Fibroblast of lung (primary cell): ENCODE measurements around the gene GALNT17. TPM values are rescaled to one million over a fixed set of nuclear protein-coding genes. Genes with fewer than 3 reads are reported as not detected.

ENCODE experiments used
- DNase-seq, 2 donors: peaks; one replicate each; pipeline versions ENCODE4 v3.0.0 to v3.0.0-alpha.2; 2010; ENCODE audit warnings: low read depth in 2 of 2
- H2AFZ ChIP-seq: 2 replicates; pipeline ENCODE4 v1.5.1; 2012; ENCODE audit warnings: low read length, control low read depth, inconsistent platforms
- H3K27ac ChIP-seq: 2 replicates; pipeline ENCODE4 v1.5.1; 2011; ENCODE audit warnings: low read length, control low read depth; ENCODE audit not compliant: insufficient read depth
- H3K27me3 ChIP-seq: 2 replicates; pipeline ENCODE4 v1.5.1; 2011; ENCODE audit warnings: mild to moderate bottlenecking, low read length; ENCODE audit not compliant: control insufficient read depth, insufficient read depth
- H3K36me3 ChIP-seq: 2 replicates; pipeline ENCODE4 v1.5.1; 2011; ENCODE audit warnings: low read length; ENCODE audit not compliant: control insufficient read depth, insufficient read depth
- H3K4me1 ChIP-seq: 2 replicates; pipeline ENCODE4 v1.5.1; 2011; ENCODE audit warnings: low read length; ENCODE audit not compliant: control insufficient read depth, insufficient read depth; ENCODE audit errors: extremely low read depth
- H3K4me2 ChIP-seq: 2 replicates; pipeline ENCODE4 v1.5.1; 2011; ENCODE audit warnings: low read length, control low read depth; ENCODE audit not compliant: insufficient read depth; ENCODE audit errors: extremely low read depth
- H3K4me3 ChIP-seq, 4 experiments: fragments of 200-600 bp in 1 of 4; sonication (generic) in 1 of 4; replicated peaks in 1 of 4; 2 replicates each; pipeline ENCODE4 v1.5.1; 2011 to 2016; ENCODE audit warnings: low read length in 4 of 4, low read depth in 3 of 4, mild to moderate bottlenecking in 3 of 4, control low read depth in 2 of 4, inconsistent platforms in 1 of 4, mixed read lengths in 1 of 4; ENCODE audit not compliant: insufficient read depth in 1 of 4; ENCODE audit errors: control extremely low read depth in 1 of 4
- H3K79me2 ChIP-seq: 2 replicates; pipeline ENCODE4 v1.5.1; 2012; ENCODE audit warnings: mild to moderate bottlenecking, low read length, inconsistent platforms; ENCODE audit not compliant: control insufficient read depth, insufficient read depth
- H3K9ac ChIP-seq: 2 replicates; pipeline ENCODE4 v1.5.1; 2011; ENCODE audit warnings: mild to moderate bottlenecking, low read length, control low read depth; ENCODE audit not compliant: insufficient read depth
- H3K9me3 ChIP-seq: 2 replicates; pipeline ENCODE4 v1.5.1; 2012; ENCODE audit warnings: low read depth, low read length; ENCODE audit not compliant: control insufficient read depth, insufficient read depth
- H4K20me1 ChIP-seq: 2 replicates; pipeline ENCODE4 v1.5.1; 2011; ENCODE audit warnings: low read length; ENCODE audit not compliant: control insufficient read depth, insufficient read depth; ENCODE audit errors: extremely low read depth
- CTCF ChIP-seq, 2 donors: IDR thresholded peaks in 1 of 2; conservative IDR thresholded peaks in 1 of 2; 1 replicate in 1 of 2; 2 replicates in 1 of 2; pipeline ENCODE4 v1.5.1; 2011 to 2012; ENCODE audit warnings: low read length in 2 of 2, control low read depth in 1 of 2, inconsistent platforms in 1 of 2, low read depth in 1 of 2, mild to moderate bottlenecking in 1 of 2
- EZH2 ChIP-seq: IDR thresholded peaks from 2 replicates; pipeline ENCODE4 v1.5.1; 2012; ENCODE audit warnings: low read length, control low read depth, mild to moderate bottlenecking; ENCODE audit errors: missing control alignments
- polyA plus RNA-seq, 2 donors: library from polyadenylated mRNA; depleted of rRNA in 1 of 2; stranded (reverse) in 1 of 2; unstranded in 1 of 2; fragments of >200 nt; gene quantifications; 2 replicates each; pipeline ENCODE4 v1.2.1, GENCODE V29; 2011 to 2012; ENCODE audit warnings: missing spikeins in 1 of 2
- total RNA-seq: library from RNA; depleted of rRNA; stranded (reverse); fragments of >200 nt; gene quantifications from 2 replicates; pipeline ENCODE4 v1.2.1, GENCODE V29; 2014

The GALNT17 gene
- total and polyA plus RNA-seq, 2 donors (not counting 1 experiment from before 2014, with no cell fraction given): under 0.01 TPM; not detected in 1

- no peaks in the 10 kb centered on the region for H3K27me3 ChIP-seq
- H3K9ac ChIP-seq: no peak overlapping the region
- TF ChIP-seq EZH2: no peak
- no peak for TF ChIP-seq CTCF (conservative IDR thresholded peaks at IDR 0.05 in 1 of 2, IDR thresholded peaks at IDR 0.05 in 1 of 2; ENCODE audit: low read depth in 1 of 2, low read length in 2 of 2)
- no peak overlapping the region for H3K4me3 ChIP-seq
- no peaks in the 10 kb centered on the region for H3K9me3 ChIP-seq
- no peak for DNase-seq
- no peak overlapping the region for H3K4me2 ChIP-seq
- H3K79me2 ChIP-seq: no peaks in the 10 kb centered on the region
- no peak overlapping the region for H2AFZ ChIP-seq
- H3K4me1 ChIP-seq: no peaks in the 10 kb centered on the region
- H3K36me3 ChIP-seq: no peaks in the 10 kb centered on the region
- H3K27ac ChIP-seq: no peak overlapping the region
- H4K20me1 ChIP-seq: no peaks in the 10 kb centered on the region
These were observed 258.0 kb downstream of the GALNT17 start for GRCh38 chr7:71389976-71390375.

GRCh38 chr7:71393661-71394060 is 261.7 kb downstream of the GALNT17 start:
- TF ChIP-seq CTCF (conservative IDR thresholded peaks at IDR 0.05 in 1 of 2, IDR thresholded peaks at IDR 0.05 in 1 of 2; ENCODE audit: low read depth in 1 of 2, low read length in 2 of 2): no peak
- TF ChIP-seq EZH2: no peak
- H3K9me3 ChIP-seq: no peaks in the 10 kb centered on the region
- H3K36me3 ChIP-seq: no peaks in the 10 kb centered on the region
- no peak overlapping the region for H3K4me2 ChIP-seq
- H3K27me3 ChIP-seq: no peaks in the 10 kb centered on the region
- no peaks in the 10 kb centered on the region for H4K20me1 ChIP-seq
- H3K27ac ChIP-seq: no peak overlapping the region
- H2AFZ ChIP-seq: no peak overlapping the region
- H3K79me2 ChIP-seq: no peaks in the 10 kb centered on the region
- no peak overlapping the region for H3K4me3 ChIP-seq
- no peaks in the 10 kb centered on the region for H3K4me1 ChIP-seq
- no peak overlapping the region for H3K9ac ChIP-seq
- DNase-seq: no peak

- H3K4me3 ChIP-seq: no peak overlapping the region
- no peaks in the 10 kb centered on the region for H3K79me2 ChIP-seq
These were observed 270.7 kb downstream of the GALNT17 start for GRCh38 chr7:71402684-71403083.

More at GRCh38 chr7:71402684-71403083, 270.7 kb downstream of the GALNT17 start:
- H2AFZ ChIP-seq: no peak overlapping the region
- no peak for DNase-seq
- no peak overlapping the region for H3K9ac ChIP-seq
- TF ChIP-seq EZH2 (no peak), CTCF (conservative IDR thresholded peaks at IDR 0.05 in 1 of 2, IDR thresholded peaks at IDR 0.05 in 1 of 2; ENCODE audit: low read depth in 1 of 2, low read length in 2 of 2) (no peak)
- H3K27me3 ChIP-seq: no peaks in the 10 kb centered on the region
- H3K36me3 ChIP-seq: no peaks in the 10 kb centered on the region
- no peak overlapping the region for H3K4me2 ChIP-seq
- no peak overlapping the region for H3K27ac ChIP-seq
- no peaks in the 10 kb centered on the region for H3K9me3 ChIP-seq
- H3K4me1 ChIP-seq: no peaks in the 10 kb centered on the region
- no peaks in the 10 kb centered on the region for H4K20me1 ChIP-seq
